ENCODE measurements around the gene UPF1. TPM values are rescaled to one million over a fixed set of nuclear protein-coding genes. Genes with fewer than 3 reads are reported as not detected.

The UPF1 gene
- polyA plus RNA-seq, 3 donors: 2.6 to 43.7 (median 3.2) TPM

- 60% methylated on average over 1 of the region's 5 CpGs for WGBS (ENCODE audit: insufficient coverage)
- Histone ChIP-seq H3K9me3 (replicated peaks in 1 of 2; ENCODE audit: control insufficient read depth in 1 of 2, insufficient read depth in 1 of 2, low read length in 2 of 2) (peaks cover 0 to 6% of the 10 kb centered on the region in 2 donors), H3K27ac (ENCODE audit: low read depth in 1 of 2, low read length in 2 of 2) (no peak overlapping the region), H3K27me3 (ENCODE audit: control insufficient read depth in 2 of 2, insufficient read depth in 2 of 2, low read length in 2 of 2) (peaks cover 42 to 87% of the 10 kb centered on the region in 2 donors), H3K9ac (ENCODE audit: insufficient read depth, low read length, poor library complexity, severe bottlenecking) (no peak overlapping the region), H4K20me1 (ENCODE audit: insufficient read depth, low read length) (no peaks in the 10 kb centered on the region), H3K4me2 (replicated peaks; ENCODE audit: extremely low read depth, low read length, poor library complexity, severe bottlenecking) (no peak overlapping the region), H3K4me3 (replicated peaks in 1 of 3; ENCODE audit: low read depth in 2 of 3, low read length in 3 of 3) (no peak overlapping the region), H3K4me1 (ENCODE audit: control insufficient read depth in 1 of 2, insufficient read depth in 2 of 2, low read length in 2 of 2) (peaks cover 12 to 20% of the 10 kb centered on the region in 2 donors), H2AFZ (ENCODE audit: insufficient read depth, low read depth, low read length, poor library complexity, severe bottlenecking) (no peak overlapping the region), H3K36me3 (replicated peaks in 1 of 2; ENCODE audit: control insufficient read depth in 1 of 2, insufficient read depth in 2 of 2, low read length in 2 of 2) (no peaks in the 10 kb centered on the region), H3K79me2 (ENCODE audit: insufficient read depth, low read length) (no peaks in the 10 kb centered on the region)
- Mint-ChIP-seq H3K9me3 (peaks cover 0 to 24% (median 10%) of the 10 kb centered on the region in 7 donors), H3K36me3 (peaks cover 5 to 7% of the 10 kb centered on the region in 2 donors), H3K4me3 (peak overlapping the region in 1 of 2 donors; percentile 27), H3K4me1 (peaks cover 19% of the 10 kb centered on the region), H3K27ac (no peak overlapping the region), H3K27me3 (ENCODE audit: low read depth in 3 of 3) (peaks cover 87 to 95% (median 89%) of the 10 kb centered on the region in 3 donors)
- no peak for DNase-seq
- TF ChIP-seq, protein P1, sequence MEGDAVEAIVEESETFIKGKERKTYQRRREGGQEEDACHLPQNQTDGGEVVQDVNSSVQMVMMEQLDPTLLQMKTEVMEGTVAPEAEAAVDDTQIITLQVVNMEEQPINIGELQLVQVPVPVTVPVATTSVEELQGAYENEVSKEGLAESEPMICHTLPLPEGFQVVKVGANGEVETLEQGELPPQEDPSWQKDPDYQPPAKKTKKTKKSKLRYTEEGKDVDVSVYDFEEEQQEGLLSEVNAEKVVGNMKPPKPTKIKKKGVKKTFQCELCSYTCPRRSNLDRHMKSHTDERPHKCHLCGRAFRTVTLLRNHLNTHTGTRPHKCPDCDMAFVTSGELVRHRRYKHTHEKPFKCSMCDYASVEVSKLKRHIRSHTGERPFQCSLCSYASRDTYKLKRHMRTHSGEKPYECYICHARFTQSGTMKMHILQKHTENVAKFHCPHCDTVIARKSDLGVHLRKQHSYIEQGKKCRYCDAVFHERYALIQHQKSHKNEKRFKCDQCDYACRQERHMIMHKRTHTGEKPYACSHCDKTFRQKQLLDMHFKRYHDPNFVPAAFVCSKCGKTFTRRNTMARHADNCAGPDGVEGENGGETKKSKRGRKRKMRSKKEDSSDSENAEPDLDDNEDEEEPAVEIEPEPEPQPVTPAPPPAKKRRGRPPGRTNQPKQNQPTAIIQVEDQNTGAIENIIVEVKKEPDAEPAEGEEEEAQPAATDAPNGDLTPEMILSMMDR (IDR thresholded peaks at IDR 0.05): no peak
- intact Hi-C loops (cut with micrococcal nuclease): no loop called here
Observed at GRCh38 chr19:18794029-18794313, 37.8 kb upstream of the UPF1 start.

DNA sequence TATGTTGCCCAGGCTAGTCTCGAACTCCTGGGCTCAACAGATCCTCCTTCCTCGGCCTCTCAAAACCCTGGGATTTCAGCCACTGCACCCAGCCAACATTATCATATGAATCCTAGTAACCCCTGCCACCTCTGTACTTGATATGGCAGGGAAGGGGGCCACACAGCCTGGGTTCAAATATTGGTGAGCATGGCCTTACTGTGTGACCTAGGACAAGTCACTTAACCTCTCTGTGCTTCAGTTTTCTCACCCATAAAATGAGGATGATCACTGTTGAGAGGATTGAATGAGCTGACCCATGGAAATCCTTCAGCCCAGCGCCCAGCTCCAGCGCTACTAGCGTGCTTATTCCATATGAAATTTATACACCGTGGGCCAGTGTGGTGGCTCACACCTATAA is 37.1 kb upstream of the UPF1 start:
- TF ChIP-seq, protein P1 (IDR thresholded peaks at IDR 0.05): no peak
- Histone ChIP-seq H3K4me3 (replicated peaks in 1 of 3; ENCODE audit: low read depth in 2 of 3, low read length in 3 of 3) (no peak overlapping the region), H3K36me3 (replicated peaks in 1 of 2; ENCODE audit: control insufficient read depth in 1 of 2, insufficient read depth in 2 of 2, low read length in 2 of 2) (no peaks in the 10 kb centered on the region), H3K9ac (ENCODE audit: insufficient read depth, low read length, poor library complexity, severe bottlenecking) (no peak overlapping the region), H3K79me2 (ENCODE audit: insufficient read depth, low read length) (no peaks in the 10 kb centered on the region), H4K20me1 (ENCODE audit: insufficient read depth, low read length) (no peaks in the 10 kb centered on the region), H3K4me1 (ENCODE audit: control insufficient read depth in 1 of 2, insufficient read depth in 2 of 2, low read length in 2 of 2) (peaks cover 8 to 13% of the 10 kb centered on the region in 2 donors), H2AFZ (ENCODE audit: insufficient read depth, low read depth, low read length, poor library complexity, severe bottlenecking) (no peak overlapping the region), H3K27ac (ENCODE audit: low read depth in 1 of 2, low read length in 2 of 2) (no peak overlapping the region), H3K9me3 (replicated peaks in 1 of 2; ENCODE audit: control insufficient read depth in 1 of 2, insufficient read depth in 1 of 2, low read length in 2 of 2) (no peaks in the 10 kb centered on the region), H3K27me3 (ENCODE audit: control insufficient read depth in 2 of 2, insufficient read depth in 2 of 2, low read length in 2 of 2) (peaks cover 34 to 82% of the 10 kb centered on the region in 2 donors), H3K4me2 (replicated peaks; ENCODE audit: extremely low read depth, low read length, poor library complexity, severe bottlenecking) (no peak overlapping the region)
- H3K4me1 Mint-ChIP-seq: peaks cover 13% of the 10 kb centered on the region
- H3K36me3 Mint-ChIP-seq: peaks cover 3 to 4% of the 10 kb centered on the region in 2 donors
- intact Hi-C loops (cut with micrococcal nuclease): no loop called here
- H3K9me3 Mint-ChIP-seq: peaks cover 0 to 20% (median 8%) of the 10 kb centered on the region in 7 donors
- peak overlapping the region in 1 of 2 donors; percentile 55 for H3K4me3 Mint-ChIP-seq
- WGBS (ENCODE audit: insufficient coverage): 95% methylated on average over 4 of the region's 6 CpGs
- H3K27ac Mint-ChIP-seq: no peak overlapping the region
- no peak for DNase-seq
- H3K27me3 Mint-ChIP-seq (ENCODE audit: low read depth in 3 of 3): peaks cover 80 to 88% (median 82%) of the 10 kb centered on the region in 3 donors

Data from CD14-positive monocyte (primary cell).